ENCODE results near the gene PARP12.
"Not testable (repeated sequence)": the region's sequence is repeated elsewhere in the genome, so short reads cannot be mapped to it uniquely, and the experiment has no call there.

Gene PARP12, protein sequence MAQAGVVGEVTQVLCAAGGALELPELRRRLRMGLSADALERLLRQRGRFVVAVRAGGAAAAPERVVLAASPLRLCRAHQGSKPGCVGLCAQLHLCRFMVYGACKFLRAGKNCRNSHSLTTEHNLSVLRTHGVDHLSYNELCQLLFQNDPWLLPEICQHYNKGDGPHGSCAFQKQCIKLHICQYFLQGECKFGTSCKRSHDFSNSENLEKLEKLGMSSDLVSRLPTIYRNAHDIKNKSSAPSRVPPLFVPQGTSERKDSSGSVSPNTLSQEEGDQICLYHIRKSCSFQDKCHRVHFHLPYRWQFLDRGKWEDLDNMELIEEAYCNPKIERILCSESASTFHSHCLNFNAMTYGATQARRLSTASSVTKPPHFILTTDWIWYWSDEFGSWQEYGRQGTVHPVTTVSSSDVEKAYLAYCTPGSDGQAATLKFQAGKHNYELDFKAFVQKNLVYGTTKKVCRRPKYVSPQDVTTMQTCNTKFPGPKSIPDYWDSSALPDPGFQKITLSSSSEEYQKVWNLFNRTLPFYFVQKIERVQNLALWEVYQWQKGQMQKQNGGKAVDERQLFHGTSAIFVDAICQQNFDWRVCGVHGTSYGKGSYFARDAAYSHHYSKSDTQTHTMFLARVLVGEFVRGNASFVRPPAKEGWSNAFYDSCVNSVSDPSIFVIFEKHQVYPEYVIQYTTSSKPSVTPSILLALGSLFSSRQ

DNA sequence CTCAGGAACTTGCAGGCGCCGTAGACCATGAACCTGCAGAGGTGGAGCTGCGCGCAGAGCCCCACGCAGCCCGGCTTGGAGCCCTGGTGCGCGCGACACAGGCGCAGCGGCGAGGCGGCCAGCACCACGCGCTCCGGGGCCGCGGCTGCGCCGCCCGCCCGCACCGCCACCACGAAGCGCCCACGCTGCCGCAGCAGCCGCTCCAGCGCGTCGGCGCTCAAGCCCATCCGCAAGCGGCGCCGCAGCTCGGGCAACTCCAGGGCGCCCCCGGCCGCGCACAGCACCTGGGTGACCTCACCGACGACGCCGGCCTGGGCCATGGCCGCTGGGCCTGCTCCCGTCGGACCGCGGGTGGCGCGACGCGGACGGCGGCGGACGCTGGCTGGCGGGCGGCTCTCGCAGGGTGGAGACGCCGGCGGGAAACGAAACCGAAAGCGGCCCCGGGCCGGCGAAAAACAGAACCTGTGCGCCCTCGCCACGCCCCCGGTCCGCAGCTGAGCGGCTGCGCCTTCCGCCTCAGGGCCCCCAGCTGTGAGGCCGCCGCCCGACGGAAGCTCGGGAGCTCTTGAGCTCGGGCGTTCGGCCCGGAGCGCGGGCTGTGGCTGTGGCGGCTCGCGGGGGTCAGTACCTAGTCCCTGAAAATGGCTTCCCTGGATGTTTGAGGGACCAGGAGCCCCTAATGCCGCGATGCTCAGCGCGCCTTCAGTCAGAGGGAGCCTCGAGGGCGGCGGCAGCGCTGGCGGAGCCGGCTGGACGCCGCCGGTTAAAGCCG, at the start of gene PARP12:
Gene PARP12, minus strand, starts transcription at position 424 of the 772 bp plus-strand sequence. Its CDS starts 104 bp downstream, at position 320.
- Histone ChIP-seq H3K4me1 (ENCODE audit: control insufficient read depth, insufficient read depth, low read length) (peaks cover 38% of the 10 kb centered on the region), H3K9me3 (ENCODE audit: control insufficient read depth, low read length) (no peaks in the 10 kb centered on the region), H3K27me3 (ENCODE audit: control insufficient read depth, insufficient read depth, low read length) (no peaks in the 10 kb centered on the region), H3K36me3 (ENCODE audit: control insufficient read depth, insufficient read depth, low read length) (no peaks in the 10 kb centered on the region), H3K4me3 (ENCODE audit: low read length) (peak within 1 kb of the TSS; percentile 20), H3K9ac (ENCODE audit: low read length) (peak within 1 kb of the TSS; percentile 79)

DNA sequence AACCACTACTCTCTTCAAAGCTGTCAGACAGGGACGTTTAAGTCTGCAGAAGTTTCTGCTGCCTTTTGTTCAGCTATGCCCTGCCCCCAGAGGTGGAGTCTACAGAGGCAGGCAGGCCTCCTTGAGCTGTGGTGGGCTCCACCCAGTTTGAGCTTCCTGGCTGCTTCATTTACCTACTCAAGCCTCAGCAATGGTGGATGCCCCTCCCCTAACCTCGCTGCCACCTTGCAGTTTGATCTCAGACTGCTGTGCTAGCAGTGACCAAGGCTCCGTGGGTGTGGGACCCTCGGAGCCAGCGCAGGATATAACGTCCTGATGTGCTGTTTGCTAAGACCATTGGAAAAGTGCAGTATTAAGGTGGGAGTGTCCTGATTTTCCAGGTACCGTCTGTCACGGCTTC, 46.0 kb upstream of the PARP12 start:
- not testable (repeated sequence) for H3K36me3 ChIP-seq (ENCODE audit: control insufficient read depth, insufficient read depth, low read length); H3K9ac ChIP-seq (ENCODE audit: low read length); H3K4me3 ChIP-seq (ENCODE audit: low read length); H3K9me3 ChIP-seq (ENCODE audit: control insufficient read depth, low read length); H3K4me1 ChIP-seq (ENCODE audit: control insufficient read depth, insufficient read depth, low read length); H3K27me3 ChIP-seq (ENCODE audit: control insufficient read depth, insufficient read depth, low read length)

DNA sequence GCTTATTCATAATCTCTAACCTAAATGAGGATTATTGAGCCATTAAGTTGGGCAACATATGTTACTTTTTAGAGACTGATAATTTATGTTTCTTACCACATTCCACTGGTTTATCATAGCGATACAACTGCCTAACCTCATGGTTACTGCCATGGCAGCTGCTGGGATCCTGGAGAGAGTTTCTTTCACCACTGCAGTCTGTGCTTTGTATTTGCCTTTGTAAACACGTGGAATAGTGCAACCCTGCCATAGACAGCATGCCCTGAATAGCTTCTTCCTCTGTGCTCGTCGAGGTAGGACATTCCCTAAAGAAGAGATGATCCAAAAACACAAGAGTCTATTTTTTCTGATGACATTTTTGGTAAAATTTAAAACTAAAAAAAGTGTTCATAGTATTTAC, 33.7 kb upstream of the PARP12 start:
- Histone ChIP-seq H3K36me3 (ENCODE audit: control insufficient read depth, insufficient read depth, low read length) (peaks cover 15% of the 10 kb centered on the region), H3K9me3 (ENCODE audit: control insufficient read depth, low read length) (no peaks in the 10 kb centered on the region), H3K4me3 (ENCODE audit: low read length) (no peak overlapping the region), H3K9ac (ENCODE audit: low read length) (no peak overlapping the region), H3K4me1 (ENCODE audit: control insufficient read depth, insufficient read depth, low read length) (no peaks in the 10 kb centered on the region), H3K27me3 (ENCODE audit: control insufficient read depth, insufficient read depth, low read length) (no peaks in the 10 kb centered on the region)

DNA sequence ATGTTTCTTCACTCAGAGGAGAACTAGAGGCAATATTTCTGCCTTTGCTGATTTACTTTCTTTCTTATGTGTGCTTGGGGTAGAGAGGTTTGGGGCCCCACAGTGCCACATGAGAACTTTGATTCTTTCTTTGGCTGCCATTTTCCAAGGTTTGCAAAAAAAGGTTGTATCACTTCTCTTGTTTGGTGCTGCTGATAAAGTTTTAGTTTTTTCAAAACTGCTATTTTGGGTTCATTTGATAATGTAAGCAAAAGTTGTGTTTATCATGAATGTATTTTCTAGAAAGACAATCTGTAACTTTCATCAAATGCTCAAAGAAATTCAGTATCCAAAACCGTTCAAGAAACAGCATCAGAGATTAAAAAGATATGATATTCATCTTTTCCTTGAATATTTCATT, 30.6 kb upstream of the PARP12 start:
- no peak overlapping the region for H3K9ac ChIP-seq (ENCODE audit: low read length)
- peaks cover 16% of the 10 kb centered on the region for H3K36me3 ChIP-seq (ENCODE audit: control insufficient read depth, insufficient read depth, low read length)
- no peak overlapping the region for H3K4me3 ChIP-seq (ENCODE audit: low read length)
- H3K27me3 ChIP-seq (ENCODE audit: control insufficient read depth, insufficient read depth, low read length): no peaks in the 10 kb centered on the region
- H3K9me3 ChIP-seq (ENCODE audit: control insufficient read depth, low read length): no peaks in the 10 kb centered on the region
- no peaks in the 10 kb centered on the region for H3K4me1 ChIP-seq (ENCODE audit: control insufficient read depth, insufficient read depth, low read length)

DNA sequence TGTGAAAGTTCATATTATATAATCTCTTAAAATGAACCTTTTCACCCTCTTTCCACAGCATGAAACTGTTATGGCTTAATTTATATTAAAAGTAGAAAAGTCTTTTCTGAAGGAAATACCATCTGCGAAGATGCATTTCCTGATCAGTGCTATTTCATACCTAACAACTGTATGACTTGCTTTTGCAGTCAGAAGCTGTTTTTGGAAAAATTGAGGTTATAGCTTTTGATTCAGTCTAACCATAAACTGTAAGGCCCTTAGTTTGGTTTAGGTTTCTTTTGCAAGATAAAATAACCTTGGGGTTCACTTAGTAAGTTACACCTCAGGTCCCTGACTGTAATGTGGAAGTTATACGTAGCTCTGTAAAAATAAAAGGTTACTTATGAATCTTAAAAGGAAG, 22.7 kb upstream of the PARP12 start:
- peaks cover 4% of the 10 kb centered on the region for H3K4me1 ChIP-seq (ENCODE audit: control insufficient read depth, insufficient read depth, low read length)
- H3K4me3 ChIP-seq (ENCODE audit: low read length): no peak overlapping the region
- H3K9me3 ChIP-seq (ENCODE audit: control insufficient read depth, low read length): no peaks in the 10 kb centered on the region
- no peaks in the 10 kb centered on the region for H3K27me3 ChIP-seq (ENCODE audit: control insufficient read depth, insufficient read depth, low read length)
- H3K9ac ChIP-seq (ENCODE audit: low read length): no peak overlapping the region
- H3K36me3 ChIP-seq (ENCODE audit: control insufficient read depth, insufficient read depth, low read length): no peaks in the 10 kb centered on the region

DNA sequence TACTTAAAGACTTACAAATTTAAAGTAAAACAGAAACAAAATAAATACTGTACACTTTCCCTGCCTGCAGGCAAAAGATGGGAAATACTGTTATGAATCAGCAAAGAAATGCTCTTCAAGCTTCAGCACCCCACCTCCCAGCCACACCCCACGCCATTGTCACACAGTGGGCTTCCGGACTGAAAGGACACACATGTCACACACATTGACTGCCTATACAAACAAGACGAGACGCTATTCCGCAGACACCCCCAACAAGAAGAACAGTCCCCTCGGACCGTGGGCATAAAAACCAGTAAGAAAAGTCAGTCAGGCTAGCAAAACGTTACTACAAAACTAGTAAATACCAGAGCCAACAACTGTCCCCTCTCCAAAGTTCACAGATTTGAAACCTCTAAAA, 22.2 kb upstream of the PARP12 start:
- H3K36me3 ChIP-seq (ENCODE audit: control insufficient read depth, insufficient read depth, low read length): no peaks in the 10 kb centered on the region
- no peak overlapping the region for H3K4me3 ChIP-seq (ENCODE audit: low read length)
- H3K27me3 ChIP-seq (ENCODE audit: control insufficient read depth, insufficient read depth, low read length): no peaks in the 10 kb centered on the region
- peaks cover 4% of the 10 kb centered on the region for H3K4me1 ChIP-seq (ENCODE audit: control insufficient read depth, insufficient read depth, low read length)
- H3K9me3 ChIP-seq (ENCODE audit: control insufficient read depth, low read length): no peaks in the 10 kb centered on the region
- no peak overlapping the region for H3K9ac ChIP-seq (ENCODE audit: low read length)

DNA sequence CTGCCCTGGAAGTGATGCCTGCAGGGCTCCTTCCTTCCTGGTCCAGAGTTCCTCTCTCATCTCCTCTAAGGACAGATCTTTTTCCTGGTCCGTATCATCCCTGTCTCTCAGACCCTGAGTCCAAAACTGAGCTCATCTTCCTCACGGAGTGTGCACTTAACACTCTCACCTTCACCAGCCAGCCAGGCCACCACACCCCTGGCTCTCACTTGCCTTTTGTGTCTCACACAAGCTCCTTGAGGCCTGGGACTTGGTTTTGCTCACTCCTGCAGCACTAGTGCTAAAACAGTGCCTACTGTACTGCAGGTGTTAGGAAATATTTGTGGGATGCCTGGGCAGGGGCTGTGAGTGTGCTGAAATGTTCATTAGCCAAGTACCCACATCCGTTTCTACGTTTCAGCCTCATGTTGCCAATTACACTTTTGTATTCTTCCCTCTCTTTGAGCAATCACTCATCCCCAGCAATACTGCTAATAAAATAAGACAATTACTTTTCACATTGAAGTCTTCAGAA, 21.4 kb upstream of the PARP12 start:
- no peaks in the 10 kb centered on the region for H3K9me3 ChIP-seq (ENCODE audit: control insufficient read depth, low read length)
- no peaks in the 10 kb centered on the region for H3K36me3 ChIP-seq (ENCODE audit: control insufficient read depth, insufficient read depth, low read length)
- no peaks in the 10 kb centered on the region for H3K27me3 ChIP-seq (ENCODE audit: control insufficient read depth, insufficient read depth, low read length)
- no peak overlapping the region for H3K9ac ChIP-seq (ENCODE audit: low read length)
- peaks cover 4% of the 10 kb centered on the region for H3K4me1 ChIP-seq (ENCODE audit: control insufficient read depth, insufficient read depth, low read length)
- no peak overlapping the region for H3K4me3 ChIP-seq (ENCODE audit: low read length)

DNA sequence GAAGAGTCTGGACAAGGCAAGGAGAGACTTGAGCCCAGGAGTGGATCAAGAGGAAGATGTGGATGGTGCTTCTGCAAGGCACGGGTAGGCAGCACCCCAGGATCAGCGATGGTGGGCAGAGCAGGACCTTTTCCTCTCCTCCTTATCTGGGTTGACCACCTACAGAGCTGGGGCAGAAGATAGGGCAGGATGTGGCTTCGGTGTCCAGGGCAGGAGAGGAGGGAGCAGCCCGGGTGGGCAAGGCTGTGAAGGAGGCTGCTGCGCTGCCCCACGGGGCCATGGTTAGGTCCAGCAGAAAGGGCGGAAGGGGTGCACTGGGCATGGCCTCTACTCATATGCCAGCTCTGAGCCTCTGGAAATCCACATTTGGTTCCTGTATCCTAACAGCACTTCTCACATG, 20.0 kb upstream of the PARP12 start:
- H3K4me1 ChIP-seq (ENCODE audit: control insufficient read depth, insufficient read depth, low read length): peaks cover 4% of the 10 kb centered on the region
- H3K9ac ChIP-seq (ENCODE audit: low read length): no peak overlapping the region
- H3K36me3 ChIP-seq (ENCODE audit: control insufficient read depth, insufficient read depth, low read length): no peaks in the 10 kb centered on the region
- no peaks in the 10 kb centered on the region for H3K9me3 ChIP-seq (ENCODE audit: control insufficient read depth, low read length)
- H3K27me3 ChIP-seq (ENCODE audit: control insufficient read depth, insufficient read depth, low read length): no peaks in the 10 kb centered on the region
- H3K4me3 ChIP-seq (ENCODE audit: low read length): no peak overlapping the region

DNA sequence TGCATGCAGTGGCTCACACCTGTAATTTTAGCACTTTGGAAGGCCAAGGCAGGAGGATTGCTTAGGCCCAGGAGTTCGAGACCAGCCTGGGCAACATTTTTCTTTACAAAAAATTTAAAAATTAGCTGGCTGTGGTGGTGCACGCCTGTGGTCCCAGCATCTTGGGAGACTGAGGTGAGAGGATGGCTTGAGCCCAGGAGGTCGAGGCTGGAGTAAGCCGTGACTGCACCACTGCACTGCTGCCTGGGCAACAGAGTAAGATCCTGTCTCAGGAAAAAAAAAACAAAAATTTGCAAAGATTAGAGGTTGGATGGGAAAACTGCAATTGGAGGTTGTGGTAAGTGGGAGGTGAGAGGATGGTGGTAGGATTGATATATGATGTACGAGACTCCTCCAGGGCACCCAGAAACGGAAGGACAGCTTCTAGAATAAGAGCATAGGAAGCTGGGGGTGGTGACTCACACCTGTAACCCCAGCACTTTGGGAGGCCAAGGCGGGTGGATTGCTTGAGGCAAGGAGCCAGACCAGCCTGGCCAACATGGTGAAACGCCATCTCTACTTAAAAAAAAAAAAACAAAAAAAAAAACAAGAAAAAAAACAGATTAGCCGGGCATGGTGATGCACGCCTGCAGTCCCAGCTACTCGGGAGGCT, 19.1 kb upstream of the PARP12 start:
- H3K9me3 ChIP-seq (ENCODE audit: control insufficient read depth, low read length): no peaks in the 10 kb centered on the region
- H3K27me3 ChIP-seq (ENCODE audit: control insufficient read depth, insufficient read depth, low read length): no peaks in the 10 kb centered on the region
- H3K4me3 ChIP-seq (ENCODE audit: low read length): no peak overlapping the region
- no peaks in the 10 kb centered on the region for H3K36me3 ChIP-seq (ENCODE audit: control insufficient read depth, insufficient read depth, low read length)
- peaks cover 4% of the 10 kb centered on the region for H3K4me1 ChIP-seq (ENCODE audit: control insufficient read depth, insufficient read depth, low read length)
- no peak overlapping the region for H3K9ac ChIP-seq (ENCODE audit: low read length)

DNA sequence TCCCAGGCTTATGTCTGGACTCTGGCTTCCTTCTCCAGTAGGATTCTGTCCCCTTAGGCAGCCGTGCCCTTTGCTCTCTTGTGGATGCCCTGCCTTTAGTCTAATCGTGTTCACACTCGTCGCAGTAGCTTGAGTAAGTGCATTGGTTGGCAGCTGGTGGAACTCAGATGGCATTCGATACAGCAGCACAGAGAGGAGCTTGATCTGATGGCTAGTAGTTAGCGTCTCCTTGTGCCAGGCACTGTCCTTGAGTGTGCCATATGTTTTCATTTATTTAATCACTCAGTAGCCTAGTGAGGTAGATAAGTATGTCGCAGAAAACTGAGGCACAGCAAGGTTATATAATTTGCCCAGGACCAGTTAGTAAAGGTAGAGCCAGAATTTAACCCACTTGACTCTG, 18.2 kb upstream of the PARP12 start:
- Histone ChIP-seq H3K36me3 (ENCODE audit: control insufficient read depth, insufficient read depth, low read length) (no peaks in the 10 kb centered on the region), H3K4me3 (ENCODE audit: low read length) (no peak overlapping the region), H3K9me3 (ENCODE audit: control insufficient read depth, low read length) (no peaks in the 10 kb centered on the region), H3K9ac (ENCODE audit: low read length) (no peak overlapping the region), H3K4me1 (ENCODE audit: control insufficient read depth, insufficient read depth, low read length) (peaks cover 4% of the 10 kb centered on the region), H3K27me3 (ENCODE audit: control insufficient read depth, insufficient read depth, low read length) (no peaks in the 10 kb centered on the region)

DNA sequence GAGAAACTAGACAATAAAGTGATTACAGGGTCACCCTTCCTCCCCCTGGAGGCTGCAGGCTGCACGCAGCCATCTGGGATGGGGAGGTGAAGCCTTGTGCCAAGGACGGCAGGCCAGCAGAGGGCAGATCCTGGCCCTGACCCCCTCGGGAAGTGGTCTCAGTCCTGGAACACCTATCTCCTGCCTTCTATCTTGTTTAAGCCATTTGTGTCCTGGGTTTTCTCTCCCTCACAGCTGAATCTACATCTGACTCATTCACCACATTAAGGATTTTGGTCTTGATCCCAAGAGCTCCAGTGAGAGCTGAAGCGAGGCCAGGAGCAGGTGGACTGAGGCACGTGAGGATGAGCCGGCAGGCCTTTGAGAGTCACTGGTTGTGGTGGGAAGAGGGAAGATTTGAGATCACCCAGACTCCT, 16.4 kb upstream of the PARP12 start:
- Histone ChIP-seq H3K4me3 (ENCODE audit: low read length) (no peak overlapping the region), H3K9me3 (ENCODE audit: control insufficient read depth, low read length) (no peaks in the 10 kb centered on the region), H3K4me1 (ENCODE audit: control insufficient read depth, insufficient read depth, low read length) (peaks cover 4% of the 10 kb centered on the region), H3K9ac (ENCODE audit: low read length) (no peak overlapping the region), H3K27me3 (ENCODE audit: control insufficient read depth, insufficient read depth, low read length) (no peaks in the 10 kb centered on the region), H3K36me3 (ENCODE audit: control insufficient read depth, insufficient read depth, low read length) (no peaks in the 10 kb centered on the region)
